Osteoblast (primary cell): ENCODE data around the gene TBC1D10A. TPM values are rescaled to one million over a fixed set of nuclear protein-coding genes. Genes with fewer than 3 reads are reported as not detected.

Source experiments
- DNase-seq: peaks from one replicate; pipeline ENCODE4 v3.0.0; 2011; ENCODE audit warnings: low spot score, mixed read lengths; ENCODE audit not compliant: insufficient read length; ENCODE audit errors: missing footprints
- H2AFZ ChIP-seq: 2 replicates; pipeline ENCODE4 v1.6.0; 2011; ENCODE audit warnings: mild to moderate bottlenecking, low read length
- H3K27ac ChIP-seq: 2 replicates; pipeline ENCODE4 v1.5.1; 2011; ENCODE audit warnings: mild to moderate bottlenecking, low read depth, low read length, moderate library complexity
- H3K27me3 ChIP-seq: 2 replicates; pipeline ENCODE4 v1.6.0; 2012; ENCODE audit warnings: mild to moderate bottlenecking, control low read depth, inconsistent platforms, low read length, moderate library complexity; ENCODE audit not compliant: insufficient read depth
- H3K36me3 ChIP-seq: 2 replicates; pipeline ENCODE4 v1.5.1; 2011; ENCODE audit warnings: mild to moderate bottlenecking, low read length, control low read depth, moderate library complexity; ENCODE audit not compliant: insufficient read depth
- H3K4me1 ChIP-seq: 2 replicates; pipeline ENCODE4 v1.5.1; 2011; ENCODE audit warnings: mild to moderate bottlenecking, low read length, control low read depth, moderate library complexity; ENCODE audit not compliant: insufficient read depth
- H3K4me2 ChIP-seq: 2 replicates; pipeline ENCODE4 v1.6.0; 2011; ENCODE audit warnings: mild to moderate bottlenecking, low read length; ENCODE audit not compliant: insufficient read depth
- H3K4me3 ChIP-seq: fragments of 200-600 bp; sonication (generic); 3 replicates; pipeline ENCODE4 v1.5.1; 2012; ENCODE audit warnings: mild to moderate bottlenecking, low read length, inconsistent platforms; ENCODE audit not compliant: insufficient read depth
- H3K79me2 ChIP-seq: 2 replicates; pipeline ENCODE4 v1.6.0; 2012; ENCODE audit warnings: mild to moderate bottlenecking, low read length, control low read depth, inconsistent platforms; ENCODE audit not compliant: insufficient read depth
- H3K9me3 ChIP-seq: 2 replicates; pipeline ENCODE4 v1.5.1; 2011; ENCODE audit warnings: low read depth, low read length, control low read depth
- H4K20me1 ChIP-seq: 2 replicates; pipeline ENCODE4 v1.6.0; 2012; ENCODE audit warnings: mild to moderate bottlenecking, low read length, control low read depth; ENCODE audit not compliant: insufficient read depth
- CTCF ChIP-seq: IDR thresholded peaks from 2 replicates; pipeline ENCODE4 v1.5.1; 2011; ENCODE audit warnings: mild to moderate bottlenecking, low read depth, low read length, moderate library complexity; ENCODE audit errors: extremely low read depth
- total RNA-seq: library from RNA; depleted of rRNA; stranded (reverse); fragments of >200 nt; gene quantifications from 2 replicates; pipeline ENCODE4 v1.2.3, GENCODE V29; 2012

TBC1D10A gene
- total RNA-seq, 1 donor = 32.9 TPM

- H3K27ac ChIP-seq = no peak overlapping the region
- TF ChIP-seq CTCF = no peak
- peak; percentile 45 for DNase-seq
- H3K4me2 ChIP-seq = no peak overlapping the region
- peaks cover 25% of the 10 kb centered on the region for H3K79me2 ChIP-seq
- H3K27me3 ChIP-seq = no peaks in the 10 kb centered on the region
- H2AFZ ChIP-seq = no peak overlapping the region
- peaks cover 61% of the 10 kb centered on the region for H3K36me3 ChIP-seq
- no peaks in the 10 kb centered on the region for H3K9me3 ChIP-seq
- H3K4me1 ChIP-seq = peaks cover 15% of the 10 kb centered on the region
- peaks cover 46% of the 10 kb centered on the region for H4K20me1 ChIP-seq
- no peak overlapping the region for H3K4me3 ChIP-seq
Observed at GRCh38 chr22:30294830-30295229, 31.9 kb downstream of the TBC1D10A start.

- H2AFZ ChIP-seq = no peak overlapping the region
- H3K36me3 ChIP-seq = peaks cover 57% of the 10 kb centered on the region
- no peak overlapping the region for H3K4me3 ChIP-seq
- H3K4me2 ChIP-seq = no peak overlapping the region
- H4K20me1 ChIP-seq = peaks cover 42% of the 10 kb centered on the region
- H3K27ac ChIP-seq = no peak overlapping the region
- peaks cover 24% of the 10 kb centered on the region for H3K79me2 ChIP-seq
- no peak for TF ChIP-seq CTCF
- peaks cover 17% of the 10 kb centered on the region for H3K4me1 ChIP-seq
- peak; percentile 29 for DNase-seq
- H3K27me3 ChIP-seq = no peaks in the 10 kb centered on the region
- no peaks in the 10 kb centered on the region for H3K9me3 ChIP-seq
Observed at GRCh38 chr22:30294066-30294465, 32.7 kb downstream of the TBC1D10A start.

- no peak for TF ChIP-seq CTCF
Observed at GRCh38 chr22:30293026-30293425, 33.7 kb downstream of the TBC1D10A start.

GRCh38 chr22:30292069-30292970, 34.4 kb downstream of the TBC1D10A start:
- H3K36me3 ChIP-seq = peaks cover 45% of the 10 kb centered on the region
- H3K79me2 ChIP-seq = peaks cover 8% of the 10 kb centered on the region
- peaks cover 32% of the 10 kb centered on the region for H4K20me1 ChIP-seq
- no peak overlapping the region for H3K4me2 ChIP-seq
- peak; percentile 60 for DNase-seq
- H3K27ac ChIP-seq = no peak overlapping the region
- TF ChIP-seq CTCF = no peak
- H3K9me3 ChIP-seq = no peaks in the 10 kb centered on the region
- H3K4me1 ChIP-seq = peaks cover 27% of the 10 kb centered on the region
- H3K27me3 ChIP-seq = no peaks in the 10 kb centered on the region
- H3K4me3 ChIP-seq = no peak overlapping the region
- no peak overlapping the region for H2AFZ ChIP-seq

More at GRCh38 chr22:30293026-30293425, 33.7 kb downstream of the TBC1D10A start:
- H3K36me3 ChIP-seq = peaks cover 50% of the 10 kb centered on the region
- H3K4me3 ChIP-seq = no peak overlapping the region
- H3K4me1 ChIP-seq = peaks cover 23% of the 10 kb centered on the region
- peaks cover 35% of the 10 kb centered on the region for H4K20me1 ChIP-seq
- H3K27me3 ChIP-seq = no peaks in the 10 kb centered on the region
- DNase-seq = peak; percentile 61
- H3K9me3 ChIP-seq = no peaks in the 10 kb centered on the region
- no peak overlapping the region for H3K27ac ChIP-seq
- H3K79me2 ChIP-seq = peaks cover 15% of the 10 kb centered on the region
- H2AFZ ChIP-seq = no peak overlapping the region
- no peak overlapping the region for H3K4me2 ChIP-seq
